Urinary bladder (tissue), 4 donors: ENCODE results near the gene UNC13B. TPM values are rescaled to one million over a fixed set of nuclear protein-coding genes. Genes with fewer than 3 reads are reported as not detected.

Source experiments
- DNase-seq: peaks from one replicate; pipeline ENCODE4 v3.0.0-alpha.2; 2015; ENCODE audit errors: extremely low spot score
- H3K27ac ChIP-seq: one replicate; pipeline ENCODE4 v1.5.1; 2013; ENCODE audit warnings: low read depth, mild to moderate bottlenecking, moderate library complexity
- H3K36me3 ChIP-seq: one replicate; pipeline ENCODE4 v1.6.1; 2013; ENCODE audit warnings: mild to moderate bottlenecking, moderate library complexity; ENCODE audit not compliant: insufficient read depth
- H3K4me1 ChIP-seq: one replicate; pipeline ENCODE4 v1.6.1; 2013; ENCODE audit warnings: mild to moderate bottlenecking, moderate library complexity; ENCODE audit not compliant: insufficient read depth
- H3K4me3 ChIP-seq: one replicate; pipeline ENCODE4 v1.5.1; 2013; ENCODE audit warnings: low read depth, low read length
- WGBS: extraction: QIAGEN DNeasy Blood & Tissue Kit; methylation state at CpG from one replicate; pipeline ENCODE4 v1.1.7; 2013; 5-methylcytosine and 5-hydroxymethylcytosine counted together
- polyA plus RNA-seq: library from polyadenylated mRNA; stranded (reverse); fragments of 200-250 nt; gene quantifications from one replicate; pipeline ENCODE4 v1.2.3, GENCODE V29; 2013
- total RNA-seq: library from RNA; depleted of rRNA; stranded (reverse); fragments of >200 nt; gene quantifications from one replicate; pipeline ENCODE4 v1.2.3, GENCODE V29; 2014
- donor health status: healthy with polysubstance abuse.
- donor health status: healthy.

Gene UNC13B
- total RNA-seq (11.3 TPM), polyA plus RNA-seq (11.8 TPM)

- Histone ChIP-seq H3K36me3 (no peaks in the 10 kb centered on the region), H3K4me1 (no peaks in the 10 kb centered on the region), H3K27ac (peak within 1 kb of the TSS; percentile 90), H3K4me3 (peak within 1 kb of the TSS; percentile 85)
- WGBS = under 1% methylated on average over 70 of the region's 70 CpGs
- peak; percentile 86 for DNase-seq
These were observed at the start of gene UNC13B for GRCh38 chr9:35161713-35162604. UNC13B (plus strand) TSS chr9:35162009; CDS start chr9:35162284, 275 bp downstream.

- DNase-seq = no peak
- WGBS = 65% methylated on average over 3 of the region's 3 CpGs
- H3K4me3 ChIP-seq = no peak overlapping the region
- H3K27ac ChIP-seq = peak overlapping the region; percentile 82
- no peaks in the 10 kb centered on the region for H3K36me3 ChIP-seq
- no peaks in the 10 kb centered on the region for H3K4me1 ChIP-seq
These were observed 49.4 kb upstream of the UNC13B start for GRCh38 chr9:35112257-35113020.

- no peaks in the 10 kb centered on the region for H3K4me1 ChIP-seq
- peak; percentile 81 for DNase-seq
- peak overlapping the region; percentile 81 for H3K27ac ChIP-seq
- H3K4me3 ChIP-seq = no peak overlapping the region
- H3K36me3 ChIP-seq = no peaks in the 10 kb centered on the region
- WGBS = 4% methylated on average over 5 of the region's 5 CpGs
These were observed 47.5 kb upstream of the UNC13B start for GRCh38 chr9:35114113-35114839.

GRCh38 chr9:35114840-35115628 lies 46.8 kb upstream of the UNC13B start:
- Histone ChIP-seq H3K4me3 (peak overlapping the region; percentile 42), H3K27ac (peak overlapping the region; percentile 81), H3K4me1 (no peaks in the 10 kb centered on the region), H3K36me3 (no peaks in the 10 kb centered on the region)
- 16% methylated on average over 12 of the region's 12 CpGs for WGBS
- DNase-seq = no peak

- Histone ChIP-seq H3K4me3 (peak within 1 kb of the TSS; percentile 42), H3K36me3 (no peaks in the 10 kb centered on the region), H3K27ac (peak within 1 kb of the TSS; percentile 81), H3K4me1 (no peaks in the 10 kb centered on the region)
- DNase-seq = peak; percentile 96
- under 1% methylated on average over 54 of the region's 54 CpGs for WGBS
These were observed 45.9 kb upstream of the UNC13B start, which contains the start of gene ATOSB for GRCh38 chr9:35115680-35116538. ATOSB (minus strand) TSS chr9:35115862; CDS start chr9:35108274, 7,588 bp downstream.

- Histone ChIP-seq H3K27ac (peak overlapping the region; percentile 81), H3K4me1 (no peaks in the 10 kb centered on the region), H3K36me3 (no peaks in the 10 kb centered on the region), H3K4me3 (peak overlapping the region; percentile 42)
- under 1% methylated on average over 12 of the region's 12 CpGs for WGBS
- no peak for DNase-seq
These were observed 45.3 kb upstream of the UNC13B start for GRCh38 chr9:35116539-35116897.

GRCh38 chr9:35116898-35117551 lies 44.8 kb upstream of the UNC13B start:
- H3K4me1 ChIP-seq = no peaks in the 10 kb centered on the region
- 9% methylated on average over 30 of the region's 30 CpGs for WGBS
- DNase-seq = peak; percentile 87
- H3K27ac ChIP-seq = no peak overlapping the region
- no peak overlapping the region for H3K4me3 ChIP-seq
- no peaks in the 10 kb centered on the region for H3K36me3 ChIP-seq

GRCh38 chr9:35134920-35135319 lies 26.9 kb upstream of the UNC13B start:
- no peak for DNase-seq
- H3K4me3 ChIP-seq = no peak overlapping the region
- H3K27ac ChIP-seq = no peak overlapping the region
- no peaks in the 10 kb centered on the region for H3K36me3 ChIP-seq
- 77% methylated on average over 6 of the region's 6 CpGs for WGBS
- no peaks in the 10 kb centered on the region for H3K4me1 ChIP-seq

- 87% methylated on average over 7 of the region's 7 CpGs for WGBS
- H3K4me3 ChIP-seq = no peak overlapping the region
These were observed 25.8 kb upstream of the UNC13B start for GRCh38 chr9:35135988-35136387.

GRCh38 chr9:35136866-35137265 lies 24.9 kb upstream of the UNC13B start:
- WGBS = 72% methylated on average over 8 of the region's 8 CpGs
- no peaks in the 10 kb centered on the region for H3K36me3 ChIP-seq
- no peak overlapping the region for H3K4me3 ChIP-seq
- H3K4me1 ChIP-seq = no peaks in the 10 kb centered on the region
- no peak overlapping the region for H3K27ac ChIP-seq
- no peak for DNase-seq

More at GRCh38 chr9:35135988-35136387, 25.8 kb upstream of the UNC13B start:
- Histone ChIP-seq H3K27ac (no peak overlapping the region), H3K36me3 (no peaks in the 10 kb centered on the region), H3K4me1 (no peaks in the 10 kb centered on the region)
- DNase-seq = no peak

GRCh38 chr9:35140093-35140492 lies 21.7 kb upstream of the UNC13B start:
- Histone ChIP-seq H3K4me3 (no peak overlapping the region), H3K4me1 (no peaks in the 10 kb centered on the region), H3K27ac (no peak overlapping the region), H3K36me3 (no peaks in the 10 kb centered on the region)
- no peak for DNase-seq
- 86% methylated on average over 2 of the region's 2 CpGs for WGBS

GRCh38 chr9:35142037-35142436 lies 19.8 kb upstream of the UNC13B start:
- H3K27ac ChIP-seq = no peak overlapping the region
- WGBS = 91% methylated on average over 5 of the region's 5 CpGs
- no peaks in the 10 kb centered on the region for H3K36me3 ChIP-seq
- H3K4me1 ChIP-seq = no peaks in the 10 kb centered on the region
- DNase-seq = no peak
- H3K4me3 ChIP-seq = no peak overlapping the region
